H1 (cell line): ENCODE results near the gene CMSS1. TPM values are rescaled to one million over a fixed set of nuclear protein-coding genes. Genes with fewer than 3 reads are reported as not detected.

Experiments
- CTCF ChIA-PET: fragments of 300-600 bp; sonication (Branson Sonifier 250); formaldehyde crosslinking; loops from one replicate; lab custom pipeline; 2021; ENCODE audit not compliant: partially characterized antibody; lab: Charles Lee
- POLR2A ChIA-PET: fragments of 300-600 bp; sonication (Branson Sonifier 250); formaldehyde crosslinking; loops from one replicate; lab custom pipeline; 2021; ENCODE audit warnings: inconsistent platforms; ENCODE audit not compliant: partially characterized antibody; lab: Charles Lee
- DNase-seq, 2 experiments: peaks; one replicate each; pipeline versions ENCODE4 v3.0.0 to v3.0.0-alpha.2; 2010 to 2022; ENCODE audit warnings: low spot score in 2 of 2, low read depth in 1 of 2, mixed read lengths in 1 of 2
- FAIRE-seq: peaks from 2 replicates; lab custom pipeline; 2011; peaks lifted over from hg19 to GRCh38; lab: Jason Lieb, UNC
- H2AFZ ChIP-seq: 2 replicates; pipeline ENCODE4 v1.8.1; 2012; ENCODE audit warnings: low read length, inconsistent platforms
- H2AK5ac ChIP-seq: 2 replicates; pipeline ENCODE4 v1.6.1; 2013; ENCODE audit warnings: low read depth, low read length
- H2BK120ac ChIP-seq: replicated peaks from 2 replicates; pipeline ENCODE3; 2013; ENCODE audit warnings: low read depth, low read length, inconsistent platforms
- H2BK12ac ChIP-seq: 2 replicates; pipeline ENCODE4 v1.6.1; 2013; ENCODE audit warnings: low read depth, low read length
- H2BK15ac ChIP-seq: 2 replicates; pipeline ENCODE4 v1.6.1; 2013; ENCODE audit warnings: low read length
- H2BK20ac ChIP-seq: 2 replicates; pipeline ENCODE4 v1.6.1; 2013; ENCODE audit warnings: low read length
- H2BK5ac ChIP-seq: 2 replicates; pipeline ENCODE4 v1.6.1; 2013; ENCODE audit warnings: low read depth, low read length
- H3K14ac ChIP-seq: 2 replicates; pipeline ENCODE4 v1.6.1; 2013; ENCODE audit warnings: inconsistent platforms; ENCODE audit not compliant: insufficient read length
- H3K18ac ChIP-seq: 2 replicates; pipeline ENCODE4 v1.6.1; 2013; ENCODE audit warnings: low read length; ENCODE audit errors: extremely low read depth
- H3K23ac ChIP-seq: 2 replicates; pipeline ENCODE4 v1.6.1; 2013; ENCODE audit warnings: inconsistent platforms; ENCODE audit not compliant: insufficient read length
- H3K23me2 ChIP-seq: 2 replicates; pipeline ENCODE4 v1.6.1; 2013; ENCODE audit warnings: low read depth, low read length
- H3K27ac ChIP-seq: 2 replicates; pipeline ENCODE4 v1.6.1; 2011; ENCODE audit warnings: low read depth, low read length, inconsistent platforms
- H3K27me3 ChIP-seq, 4 experiments: replicated peaks in 1 of 4; 1 replicate in 1 of 4; 2 replicates in 3 of 4; pipeline versions ENCODE4 v1.6.1 to v1.8.1; 2011 to 2013; ENCODE audit warnings: low read length in 3 of 4, mild to moderate bottlenecking in 3 of 4, inconsistent platforms in 2 of 4, mixed read lengths in 2 of 4, moderate library complexity in 1 of 4; ENCODE audit not compliant: control insufficient read depth in 3 of 4, insufficient read depth in 3 of 4; ENCODE audit errors: extremely low read depth in 1 of 4
- H3K36me3 ChIP-seq, 4 experiments: 2 replicates each; pipeline versions ENCODE4 v1.6.1 to v1.8.1; 2011 to 2013; ENCODE audit warnings: mild to moderate bottlenecking in 4 of 4, low read length in 3 of 4, moderate library complexity in 2 of 4, control low read depth in 1 of 4, inconsistent platforms in 1 of 4; ENCODE audit not compliant: insufficient read depth in 4 of 4, control insufficient read depth in 2 of 4
- H3K4ac ChIP-seq: replicated peaks from 2 replicates; pipeline ENCODE3; 2013; ENCODE audit warnings: low read length, low read depth, mixed read lengths, inconsistent platforms; ENCODE audit not compliant: insufficient read length
- H3K4me1 ChIP-seq, 4 experiments: replicated peaks in 1 of 4; 1 replicate in 1 of 4; 2 replicates in 3 of 4; pipeline versions ENCODE4 v1.6.1 to v1.8.1; 2011 to 2013; ENCODE audit warnings: low read length in 3 of 4, inconsistent platforms in 2 of 4, mixed read lengths in 1 of 4; ENCODE audit not compliant: insufficient read depth in 4 of 4, control insufficient read depth in 3 of 4
- H3K4me2 ChIP-seq, 2 experiments: 2 replicates each; pipeline versions ENCODE4 v1.6.1 to v1.8.1; 2011 to 2013; ENCODE audit warnings: low read depth in 2 of 2, low read length in 2 of 2, control low read depth in 1 of 2, inconsistent platforms in 1 of 2, mild to moderate bottlenecking in 1 of 2; ENCODE audit not compliant: insufficient read depth in 1 of 2
- H3K4me3 ChIP-seq, 4 experiments: fragments of 200-600, 300-600 bp in 1 of 4; sonication (generic), shearing (Covaris generic), sonication (Bioruptor Twin) in 1 of 4; 2 replicates each; pipeline versions ENCODE4 v1.5.1 to v1.8.1; 2011 to 2016; ENCODE audit warnings: low read length in 4 of 4, low read depth in 3 of 4, control low read depth in 2 of 4, inconsistent platforms in 2 of 4, mild to moderate bottlenecking in 2 of 4, mixed read lengths in 1 of 4, moderate library complexity in 1 of 4; ENCODE audit not compliant: insufficient read depth in 2 of 4; ENCODE audit errors: extremely low read depth in 1 of 4
- H3K56ac ChIP-seq: replicated peaks from 2 replicates; pipeline ENCODE3; 2013; ENCODE audit warnings: low read depth, mild to moderate bottlenecking, mixed read lengths, low read length, inconsistent platforms; ENCODE audit not compliant: insufficient read length
- H3K79me1 ChIP-seq: 2 replicates; pipeline ENCODE4 v1.6.1; 2013; ENCODE audit warnings: low read depth, low read length, control low read depth
- H3K79me2 ChIP-seq, 2 experiments: 2 replicates each; pipeline versions ENCODE4 v1.6.1 to v1.8.1; 2012 to 2013; ENCODE audit warnings: low read length in 2 of 2, mild to moderate bottlenecking in 2 of 2, inconsistent platforms in 1 of 2; ENCODE audit not compliant: insufficient read depth in 2 of 2, control insufficient read depth in 1 of 2
- H3K9ac ChIP-seq, 4 experiments: replicated peaks in 1 of 4; 1 replicate in 1 of 4; 2 replicates in 3 of 4; pipeline versions ENCODE4 v1.6.1 to v1.8.1; 2011 to 2013; ENCODE audit warnings: low read depth in 3 of 4, low read length in 3 of 4, control low read depth in 2 of 4, mild to moderate bottlenecking in 2 of 4, moderate library complexity in 2 of 4, inconsistent platforms in 1 of 4; ENCODE audit errors: extremely low read depth in 1 of 4
- H3K9me3 ChIP-seq, 2 experiments: 2 replicates each; pipeline versions ENCODE4 v1.6.1 to v1.8.1; 2012 to 2013; ENCODE audit warnings: mild to moderate bottlenecking in 2 of 2, moderate library complexity in 2 of 2, control low read depth in 1 of 2, inconsistent platforms in 1 of 2, low read depth in 1 of 2, low read length in 1 of 2, mixed read lengths in 1 of 2; ENCODE audit not compliant: insufficient read depth in 2 of 2
- H4K20me1 ChIP-seq, 2 experiments: replicated peaks in 1 of 2; 2 replicates each; pipeline versions ENCODE3 to v1.8.1; 2011 to 2013; ENCODE audit warnings: inconsistent platforms in 2 of 2, low read length in 2 of 2, mild to moderate bottlenecking in 1 of 2; ENCODE audit not compliant: insufficient read depth in 2 of 2, control insufficient read depth in 1 of 2
- H4K5ac ChIP-seq: 2 replicates; pipeline ENCODE4 v1.6.1; 2013; ENCODE audit warnings: low read length, low read depth, mixed read lengths, inconsistent platforms; ENCODE audit not compliant: insufficient read length
- H4K8ac ChIP-seq: 2 replicates; pipeline ENCODE4 v1.8.0; 2013; ENCODE audit warnings: mild to moderate bottlenecking, moderate library complexity, low read length, inconsistent platforms; ENCODE audit not compliant: insufficient read depth; ENCODE audit errors: extremely low read depth
- H4K91ac ChIP-seq: replicated peaks from 2 replicates; pipeline ENCODE3; 2013; ENCODE audit warnings: low read length, mixed read lengths, inconsistent platforms; ENCODE audit not compliant: insufficient read length
- CEBPB ChIP-seq: IDR thresholded peaks from 2 replicates; pipeline ENCODE4 v1.6.1; 2012; ENCODE audit warnings: low read depth, low read length
- CTCF ChIP-seq, 3 experiments: IDR thresholded peaks; 1 replicate in 2 of 3; 2 replicates in 1 of 3; pipeline versions ENCODE4 v1.5.1 to v1.6.1; 2011; ENCODE audit warnings: low read length in 3 of 3, mild to moderate bottlenecking in 3 of 3, inconsistent platforms in 2 of 3, low read depth in 1 of 3, moderate library complexity in 1 of 3; ENCODE audit not compliant: insufficient read depth in 1 of 3; ENCODE audit errors: control extremely low read depth in 1 of 3
- EP300 ChIP-seq, 2 experiments: IDR thresholded peaks; 1 replicate in 1 of 2; 2 replicates in 1 of 2; pipeline ENCODE4 v1.6.1; 2011 to 2012; ENCODE audit warnings: low read depth in 2 of 2, low read length in 2 of 2, mild to moderate bottlenecking in 2 of 2, borderline replicate concordance in 1 of 2, inconsistent platforms in 1 of 2, moderate library complexity in 1 of 2
- HDAC6 ChIP-seq: IDR thresholded peaks from one replicate; pipeline ENCODE4 v1.7.1; 2012; ENCODE audit warnings: low read depth, mild to moderate bottlenecking, inconsistent platforms, low read length, moderate library complexity
- POU5F1 ChIP-seq: IDR thresholded peaks from 2 replicates; pipeline ENCODE4 v1.6.1; 2011; ENCODE audit warnings: low read depth, mild to moderate bottlenecking, low read length, moderate library complexity
- RAD21 ChIP-seq, 2 experiments: IDR thresholded peaks in 1 of 2; conservative IDR thresholded peaks in 1 of 2; 2 replicates each; pipeline ENCODE4 v1.6.1; 2011; ENCODE audit warnings: low read depth in 2 of 2, low read length in 2 of 2, improper control_type of control experiment in 1 of 2, inconsistent platforms in 1 of 2, mild to moderate bottlenecking in 1 of 2, moderate library complexity in 1 of 2
- WGBS, 2 experiments: shearing (Covaris generic) in 1 of 2; methylation state at CpG; one replicate each; pipeline versions ENCODE4 v1.1.6 to v1.1.7; 2013 to 2015; ENCODE audit warnings: low lambda C conversion rate in 2 of 2, mixed read lengths in 2 of 2, inconsistent platforms in 1 of 2, low coverage in 1 of 2, missing lambda C conversion rate in 1 of 2; ENCODE audit not compliant: insufficient replicate concordance in 2 of 2, insufficient coverage in 1 of 2, insufficient read length in 1 of 2; ENCODE audit errors: extremely low coverage in 1 of 2, missing lambda C conversion rate in 1 of 2; 5-methylcytosine and 5-hydroxymethylcytosine counted together
- polyA plus RNA-seq, 7 experiments: library from polyadenylated mRNA; depleted of rRNA in 3 of 7; stranded (reverse) in 5 of 7; unstranded in 2 of 7; fragments of >200 nt in 5 of 7; fragments of 200-250 nt in 2 of 7; gene quantifications; 1 replicate in 5 of 7; 2 replicates in 1 of 7; 4 replicates in 1 of 7; pipeline versions ENCODE4 v1.2.1 to v1.2.3, GENCODE V29; 2011 to 2013; ENCODE audit warnings: missing spikeins in 2 of 7, mixed read lengths in 2 of 7
- total RNA-seq: library from RNA; stranded (reverse); fragmentation: NEBNext Ultra II Directional; extraction: Animal tissue kit (Norgen Biotek cat#: 25700); gene quantifications from 2 replicates; pipeline ENCODE4 v1.2.1, GENCODE V29; 2021

The CMSS1 gene
- total and polyA plus RNA-seq, 2 of the 8 experiments (the other 6 are each of a cell fraction or from before 2014, with no cell fraction given) = 15.2 to 75.1 TPM

- Histone ChIP-seq H3K56ac (no peak overlapping the region), H4K91ac (no peak overlapping the region), H4K8ac (no peak overlapping the region), H3K23ac (no peak overlapping the region), H4K5ac (no peak overlapping the region), H3K9ac (no peak overlapping the region), H3K79me2 (no peaks in the 10 kb centered on the region), H2AK5ac (no peak overlapping the region; the same call in 1 of the 2 replicates), H3K23me2 (no peaks in the 10 kb centered on the region), H2BK5ac (no peak overlapping the region), H2BK15ac (peak overlapping the region; percentile 61; the same call in 1 of the 2 replicates), H3K18ac (peak overlapping the region; percentile 42; the same call in 1 of the 2 replicates), H2AFZ (no peak overlapping the region), H2BK120ac (no peak overlapping the region), H3K4ac (no peak overlapping the region), H3K14ac (no peak overlapping the region), H3K27ac (no peak overlapping the region), H3K4me2 (no peak overlapping the region), H3K4me1 (peaks cover 0 to 7% (median 3%) of the 10 kb centered on the region in 4 experiments; a peak in 5 of 7 replicates), H4K20me1 (no peaks in the 10 kb centered on the region), H3K9me3 (no peaks in the 10 kb centered on the region), H3K27me3 (no peaks in the 10 kb centered on the region), H3K79me1 (no peaks in the 10 kb centered on the region), H3K4me3 (no peak overlapping the region), H2BK12ac (peak overlapping the region; percentile 70), H3K36me3 (no peaks in the 10 kb centered on the region), H2BK20ac (no peak overlapping the region)
- peak in 1 of 2 experiments; percentile 10 for DNase-seq
- ChIA-PET CTCF (interaction anchor here (0.7 to 3.4 kb wide), 27 partner anchors 8 to 571 kb away, joined by 3 to 21 read pairs (median 4); no protein-coding TSS in a partner anchor), POLR2A (interaction anchor here (0.6 kb wide), 1 partner anchor 258 kb away, joined by 3 read pairs; no protein-coding TSS in a partner anchor)
- peak; percentile 45 for FAIRE-seq
- TF ChIP-seq CEBPB (no peak), RAD21 (IDR thresholded peaks at IDR 0.05 in 1 of 2, conservative IDR thresholded peaks at IDR 0.05 in 1 of 2; ENCODE audit: low read depth in 2 of 2, low read length in 2 of 2) (peak; percentile 54 to 61), POU5F1 (no peak), CTCF (IDR thresholded peaks at IDR 0.05; ENCODE audit: control extremely low read depth in 1 of 3, insufficient read depth in 1 of 3, low read depth in 1 of 3, low read length in 3 of 3) (peak; percentile 49 to 76 (median 51)), HDAC6 (no peak), EP300 (IDR thresholded peaks at IDR 0.05; ENCODE audit: borderline replicate concordance in 1 of 2, low read depth in 2 of 2, low read length in 2 of 2) (no peak)
- 62% methylated on average over 7 of the region's 7 CpGs; no CpG with 5 or more reads in 1 of the 2 experiments for WGBS, 2 experiments
These were observed 272.4 kb downstream of the CMSS1 start for GRCh38 chr3:100089812-100090668.
